Measurements from ENCODE around the gene PNKD.

DNA sequence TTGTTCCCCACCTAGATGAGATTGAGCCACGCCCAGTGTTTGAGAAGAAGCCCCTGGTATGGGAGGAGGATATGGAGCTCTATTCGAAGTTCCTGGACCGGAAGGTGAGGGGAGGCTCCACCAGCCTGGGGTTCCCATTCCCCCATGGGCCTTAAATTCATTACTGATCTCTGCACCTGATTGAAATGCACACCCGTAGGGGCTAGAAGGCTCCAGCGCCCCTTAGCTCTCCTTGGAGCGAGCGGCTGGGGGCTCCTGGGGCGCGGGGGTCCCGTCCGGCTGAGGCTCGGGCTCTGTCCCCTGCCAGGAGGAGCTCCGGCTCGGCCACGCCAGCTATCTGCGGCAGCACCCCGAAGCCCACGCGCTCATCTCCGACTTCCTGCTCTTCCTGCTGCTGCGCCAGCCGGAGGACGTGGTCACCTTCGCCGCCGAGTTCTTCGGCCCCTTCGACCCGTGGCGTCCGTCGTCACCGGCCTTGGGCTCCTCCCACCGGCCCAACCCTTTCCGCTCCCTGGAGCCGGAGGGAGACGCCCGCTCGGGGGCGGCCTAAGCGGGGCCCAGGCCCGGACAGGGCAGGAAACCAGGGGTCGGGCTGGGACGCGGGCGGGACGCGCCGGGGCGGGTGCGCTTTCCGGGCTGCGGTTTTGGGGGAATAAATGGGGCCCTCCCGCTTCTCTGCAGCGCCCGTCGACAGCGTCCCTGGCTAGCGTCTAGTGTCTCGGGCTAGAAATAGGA lies 97.3 kb downstream of the PNKD start:
- TF ChIP-seq, protein P1, sequence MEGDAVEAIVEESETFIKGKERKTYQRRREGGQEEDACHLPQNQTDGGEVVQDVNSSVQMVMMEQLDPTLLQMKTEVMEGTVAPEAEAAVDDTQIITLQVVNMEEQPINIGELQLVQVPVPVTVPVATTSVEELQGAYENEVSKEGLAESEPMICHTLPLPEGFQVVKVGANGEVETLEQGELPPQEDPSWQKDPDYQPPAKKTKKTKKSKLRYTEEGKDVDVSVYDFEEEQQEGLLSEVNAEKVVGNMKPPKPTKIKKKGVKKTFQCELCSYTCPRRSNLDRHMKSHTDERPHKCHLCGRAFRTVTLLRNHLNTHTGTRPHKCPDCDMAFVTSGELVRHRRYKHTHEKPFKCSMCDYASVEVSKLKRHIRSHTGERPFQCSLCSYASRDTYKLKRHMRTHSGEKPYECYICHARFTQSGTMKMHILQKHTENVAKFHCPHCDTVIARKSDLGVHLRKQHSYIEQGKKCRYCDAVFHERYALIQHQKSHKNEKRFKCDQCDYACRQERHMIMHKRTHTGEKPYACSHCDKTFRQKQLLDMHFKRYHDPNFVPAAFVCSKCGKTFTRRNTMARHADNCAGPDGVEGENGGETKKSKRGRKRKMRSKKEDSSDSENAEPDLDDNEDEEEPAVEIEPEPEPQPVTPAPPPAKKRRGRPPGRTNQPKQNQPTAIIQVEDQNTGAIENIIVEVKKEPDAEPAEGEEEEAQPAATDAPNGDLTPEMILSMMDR (IDR thresholded peaks at IDR 0.05; ENCODE audit: low read depth, low read length, poor library complexity, severe bottlenecking) = no peak
- TF ChIP-seq EZH2phosphoT487 (IDR thresholded peaks at IDR 0.05; ENCODE audit: borderline replicate concordance, low read length) = no peak
